ENCODE data around the gene TOM1L2.

The TOM1L2 gene

GRCh38 chr17:17819111-17819510, 153.1 kb downstream of the TOM1L2 start:
- peaks cover 23% of the 10 kb centered on the region for H3K4me1 ChIP-seq (ENCODE audit: low read length)
- no peak overlapping the region for H3K4me2 ChIP-seq (ENCODE audit: low read depth, low read length)
- DNase-seq = no peak
- H3F3A ChIP-seq (ENCODE audit: insufficient read depth, low read length) = 0 out of 2 replicates have a peak, but pooled peaks cover 2% of the 10 kb centered on the region
- no peak for TF ChIP-seq EZH2 (optimal IDR thresholded peaks at IDR 0.05; ENCODE audit: low read depth, low read length)
- TF ChIP-seq CTCF (IDR thresholded peaks at IDR 0.05; ENCODE audit: low read length) = no peak
- no peak for TF ChIP-seq EZH2phosphoT487 (IDR thresholded peaks at IDR 0.05; ENCODE audit: low read length)
- H3K9me2 ChIP-seq (replicated peaks; ENCODE audit: insufficient read depth, low read length) = no peaks in the 10 kb centered on the region
- H4K20me1 ChIP-seq (ENCODE audit: insufficient read depth, low read length) = no peaks in the 10 kb centered on the region; the same call in 1 of the 2 replicates
- no peaks in the 10 kb centered on the region for H3K27me3 ChIP-seq (replicated peaks; ENCODE audit: insufficient read depth, low read length)
- peaks cover 5% of the 10 kb centered on the region for H3K36me3 ChIP-seq (replicated peaks; ENCODE audit: insufficient read depth, low read length)
- no peak overlapping the region for H3K4me3 ChIP-seq (ENCODE audit: low read length)
- H3K9ac ChIP-seq (ENCODE audit: low read length) = no peak overlapping the region
- no peak overlapping the region for H2AFZ ChIP-seq (ENCODE audit: low read length)
- H3K9me3 ChIP-seq (replicated peaks; ENCODE audit: insufficient read depth, low read length) = no peaks in the 10 kb centered on the region
- peaks cover 43% of the 10 kb centered on the region for H3K79me2 ChIP-seq (ENCODE audit: low read length)
- no peak overlapping the region for H3K27ac ChIP-seq (ENCODE audit: low read length)

GRCh38 chr17:17818088-17818526, 154.1 kb downstream of the TOM1L2 start:
- Histone ChIP-seq H3K36me3 (replicated peaks; ENCODE audit: insufficient read depth, low read length) (peaks cover 5% of the 10 kb centered on the region), H3K27ac (ENCODE audit: low read length) (no peak overlapping the region), H3K79me2 (ENCODE audit: low read length) (peaks cover 38% of the 10 kb centered on the region), H3K9ac (ENCODE audit: low read length) (no peak overlapping the region), H3K4me1 (ENCODE audit: low read length) (peaks cover 19% of the 10 kb centered on the region), H3K9me2 (replicated peaks; ENCODE audit: insufficient read depth, low read length) (no peaks in the 10 kb centered on the region), H3K9me3 (replicated peaks; ENCODE audit: insufficient read depth, low read length) (no peaks in the 10 kb centered on the region), H4K20me1 (ENCODE audit: insufficient read depth, low read length) (no peaks in the 10 kb centered on the region; the same call in 1 of the 2 replicates), H3F3A (ENCODE audit: insufficient read depth, low read length) (no peaks in the 10 kb centered on the region), H3K4me3 (ENCODE audit: low read length) (no peak overlapping the region), H2AFZ (ENCODE audit: low read length) (no peak overlapping the region), H3K4me2 (ENCODE audit: low read depth, low read length) (no peak overlapping the region), H3K27me3 (replicated peaks; ENCODE audit: insufficient read depth, low read length) (no peaks in the 10 kb centered on the region)
- TF ChIP-seq CTCF (IDR thresholded peaks at IDR 0.05; ENCODE audit: low read length) = no peak
- no peak for TF ChIP-seq EZH2phosphoT487 (IDR thresholded peaks at IDR 0.05; ENCODE audit: low read length)
- no peak for TF ChIP-seq EZH2 (optimal IDR thresholded peaks at IDR 0.05; ENCODE audit: low read depth, low read length)
- no peak for DNase-seq

GRCh38 chr17:17817552-17817947, 154.7 kb downstream of the TOM1L2 start:
- Histone ChIP-seq H3K9me2 (replicated peaks; ENCODE audit: insufficient read depth, low read length) (no peaks in the 10 kb centered on the region), H3K4me1 (ENCODE audit: low read length) (peaks cover 15% of the 10 kb centered on the region), H4K20me1 (ENCODE audit: insufficient read depth, low read length) (no peaks in the 10 kb centered on the region; the same call in 1 of the 2 replicates), H3K27me3 (replicated peaks; ENCODE audit: insufficient read depth, low read length) (no peaks in the 10 kb centered on the region), H3K4me3 (ENCODE audit: low read length) (no peak overlapping the region), H3F3A (ENCODE audit: insufficient read depth, low read length) (no peaks in the 10 kb centered on the region), H3K4me2 (ENCODE audit: low read depth, low read length) (no peak overlapping the region), H3K9ac (ENCODE audit: low read length) (no peak overlapping the region), H3K79me2 (ENCODE audit: low read length) (peaks cover 33% of the 10 kb centered on the region), H3K36me3 (replicated peaks; ENCODE audit: insufficient read depth, low read length) (peaks cover 5% of the 10 kb centered on the region), H2AFZ (ENCODE audit: low read length) (no peak overlapping the region), H3K9me3 (replicated peaks; ENCODE audit: insufficient read depth, low read length) (no peaks in the 10 kb centered on the region), H3K27ac (ENCODE audit: low read length) (no peak overlapping the region)
- no peak for TF ChIP-seq EZH2phosphoT487 (IDR thresholded peaks at IDR 0.05; ENCODE audit: low read length)
- TF ChIP-seq EZH2 (optimal IDR thresholded peaks at IDR 0.05; ENCODE audit: low read depth, low read length) = no peak
- TF ChIP-seq CTCF (IDR thresholded peaks at IDR 0.05; ENCODE audit: low read length) = no peak
- DNase-seq = no peak

Measured in MM.1S (cell line).